ENCODE data around the gene TGM2. TPM values are rescaled to one million over a fixed set of nuclear protein-coding genes. Genes with fewer than 3 reads are reported as not detected.
A peak's percentile ranks its signal among the peaks of the same experiment; 100 is the strongest.

The TGM2 gene
- total and polyA plus RNA-seq, 9 of the 15 experiments (the other 6 are each of a cell fraction or from before 2014, with no cell fraction given), result 5.5 to 78.5 (median 37.6) TPM

DNA sequence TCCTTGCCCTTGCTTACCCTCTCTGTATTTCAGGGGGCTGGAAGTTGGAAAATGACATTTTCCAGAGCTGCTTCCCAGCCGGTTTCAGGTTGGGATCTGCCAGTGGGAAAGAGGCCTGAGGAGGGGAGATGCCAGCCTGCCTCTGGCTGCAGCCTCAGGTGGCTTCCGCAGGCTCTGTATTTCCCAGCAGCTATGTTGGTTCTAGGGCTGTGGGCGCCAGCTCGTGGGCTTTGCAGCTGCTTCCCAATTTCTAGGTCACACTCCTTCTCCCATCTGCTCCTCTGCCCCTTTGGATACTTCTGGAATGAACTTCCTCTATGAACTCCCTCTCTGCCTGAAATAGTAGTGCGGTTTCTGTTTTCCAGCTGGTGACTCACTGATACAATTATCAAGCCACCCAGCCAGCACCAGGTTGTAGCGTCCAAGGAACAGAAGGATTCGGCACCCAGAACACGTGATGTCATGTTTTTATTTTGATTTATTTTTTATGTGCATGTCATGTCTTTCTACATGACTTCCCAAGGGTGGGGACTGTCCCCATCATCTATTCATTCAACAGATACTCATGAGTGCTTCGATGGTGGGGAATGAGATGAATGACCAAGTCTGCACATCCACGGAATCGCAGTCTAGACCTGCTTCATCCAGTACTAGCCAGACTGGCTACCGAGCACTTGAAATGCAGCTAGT lies 38.0 kb downstream of the TGM2 start (continued):
- TF ChIP-seq MYC (IDR thresholded peaks at IDR 0.05; ENCODE audit: low read depth, low read length), result peak; percentile 67
- no peak for TF ChIP-seq MYC (CRISPR knock-in tag; IDR thresholded peaks at IDR 0.05; ENCODE audit: borderline replicate concordance, low read depth)
- peak; percentile 86; the same call in 1 of the 2 replicates for TF ChIP-seq MTA3 (IDR thresholded peaks at IDR 0.05; ENCODE audit: borderline replicate concordance)
- peak; percentile 41 for TF ChIP-seq CHD4 (IDR thresholded peaks at IDR 0.05; ENCODE audit: insufficient read depth, insufficient replicate concordance, low read depth, low read length, poor library complexity, severe bottlenecking)
- TF ChIP-seq, protein P1, sequence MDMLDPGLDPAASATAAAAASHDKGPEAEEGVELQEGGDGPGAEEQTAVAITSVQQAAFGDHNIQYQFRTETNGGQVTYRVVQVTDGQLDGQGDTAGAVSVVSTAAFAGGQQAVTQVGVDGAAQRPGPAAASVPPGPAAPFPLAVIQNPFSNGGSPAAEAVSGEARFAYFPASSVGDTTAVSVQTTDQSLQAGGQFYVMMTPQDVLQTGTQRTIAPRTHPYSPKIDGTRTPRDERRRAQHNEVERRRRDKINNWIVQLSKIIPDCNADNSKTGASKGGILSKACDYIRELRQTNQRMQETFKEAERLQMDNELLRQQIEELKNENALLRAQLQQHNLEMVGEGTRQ (CRISPR knock-in tag; IDR thresholded peaks at IDR 0.05), result peak; percentile 68
- TF ChIP-seq ZSCAN32 (CRISPR knock-in tag; IDR thresholded peaks at IDR 0.05), result no peak
- no peak for TF ChIP-seq IRF2 (CRISPR knock-in tag; IDR thresholded peaks at IDR 0.05)
- peak; percentile 54; the same call in 1 of the 2 replicates for TF ChIP-seq RUNX1 (IDR thresholded peaks at IDR 0.05; ENCODE audit: low read depth)
- peak; percentile 83 for TF ChIP-seq ZNF766 (CRISPR knock-in tag; conservative IDR thresholded peaks at IDR 0.05)
- peak; percentile 92 for TF ChIP-seq CXXC5 (CRISPR knock-in tag; IDR thresholded peaks at IDR 0.05)
- TF ChIP-seq LCOR (CRISPR knock-in tag; IDR thresholded peaks at IDR 0.05), result 0 out of 2 replicates have a peak, but pooled peaks have one; percentile 62
- peak; percentile 96 for TF ChIP-seq TEAD4 (IDR thresholded peaks at IDR 0.05; ENCODE audit: low read length)
- no peak for TF ChIP-seq TEAD4 (CRISPR knock-in tag; IDR thresholded peaks at IDR 0.05; ENCODE audit: borderline replicate concordance)
- no peak for TF ChIP-seq IFI16 (CRISPR knock-in tag; IDR thresholded peaks at IDR 0.05)
- TF ChIP-seq, protein P2, sequence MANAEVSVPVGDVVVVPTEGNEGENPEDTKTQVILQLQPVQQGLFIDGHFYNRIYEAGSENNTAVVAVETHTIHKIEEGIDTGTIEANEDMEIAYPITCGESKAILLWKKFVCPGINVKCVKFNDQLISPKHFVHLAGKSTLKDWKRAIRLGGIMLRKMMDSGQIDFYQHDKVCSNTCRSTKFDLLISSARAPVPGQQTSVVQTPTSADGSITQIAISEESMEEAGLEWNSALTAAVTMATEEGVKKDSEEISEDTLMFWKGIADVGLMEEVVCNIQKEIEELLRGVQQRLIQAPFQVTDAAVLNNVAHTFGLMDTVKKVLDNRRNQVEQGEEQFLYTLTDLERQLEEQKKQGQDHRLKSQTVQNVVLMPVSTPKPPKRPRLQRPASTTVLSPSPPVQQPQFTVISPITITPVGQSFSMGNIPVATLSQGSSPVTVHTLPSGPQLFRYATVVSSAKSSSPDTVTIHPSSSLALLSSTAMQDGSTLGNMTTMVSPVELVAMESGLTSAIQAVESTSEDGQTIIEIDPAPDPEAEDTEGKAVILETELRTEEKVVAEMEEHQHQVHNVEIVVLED (CRISPR knock-in tag; IDR thresholded peaks at IDR 0.05), result no peak
- TF ChIP-seq ETV6 (IDR thresholded peaks at IDR 0.05; ENCODE audit: borderline replicate concordance in 1 of 2, low read depth in 2 of 2, low read length in 1 of 2), result peak in 1 of 2 experiments; percentile 21; a peak in 1 of 4 replicates
- TF ChIP-seq ETV6 (CRISPR knock-in tag; IDR thresholded peaks at IDR 0.05; ENCODE audit: borderline replicate concordance), result no peak
- peak; percentile 70 for TF ChIP-seq EP400 (IDR thresholded peaks at IDR 0.05)
- peak; percentile 62 for TF ChIP-seq CCNT2 (IDR thresholded peaks at IDR 0.05; ENCODE audit: borderline replicate concordance, extremely low read depth, insufficient read length, low read depth, low read length)
- peak; percentile 97 for TF ChIP-seq ARID1B (IDR thresholded peaks at IDR 0.05)
- TF ChIP-seq TOE1 (IDR thresholded peaks at IDR 0.05; ENCODE audit: borderline replicate concordance), result peak; percentile 87
- no peak for TF ChIP-seq TOE1 (CRISPR knock-in tag; IDR thresholded peaks at IDR 0.05; ENCODE audit: borderline replicate concordance, low read depth)
